Measurements from ENCODE around the gene RAB6D.
"Not testable (repeated sequence)": the region's sequence is repeated elsewhere in the genome, so short reads cannot be mapped to it uniquely, and the experiment has no call there.

- not testable (repeated sequence) for TF ChIP-seq CTCF, POLR2A (IDR thresholded peaks at IDR 0.05)
These were observed 42.6 kb downstream of the RAB6D start for GRCh38 chr2:131321344-131321743.

All from uterus (tissue), 2 donors.